Measurements from ENCODE around the gene RETREG2.

GRCh38 chr2:219167997-219168396, 10.1 kb upstream of the RETREG2 start:
- no peak for TF ChIP-seq TAF1 (IDR thresholded peaks at IDR 0.05; ENCODE audit: low read depth)
- TF ChIP-seq EP300 (IDR thresholded peaks at IDR 0.05; ENCODE audit: borderline replicate concordance): no peak
- no peak for TF ChIP-seq RAD21 (IDR thresholded peaks at IDR 0.05; ENCODE audit: low read depth)
- TF ChIP-seq YY1 (IDR thresholded peaks at IDR 0.05; ENCODE audit: low read depth): no peak
- TF ChIP-seq CREB1 (IDR thresholded peaks at IDR 0.05; ENCODE audit: low read depth): no peak
- TF ChIP-seq MAX (IDR thresholded peaks at IDR 0.05): no peak
- TF ChIP-seq USF1 (IDR thresholded peaks at IDR 0.05): no peak
- TF ChIP-seq EGR1 (IDR thresholded peaks at IDR 0.05): no peak
- TF ChIP-seq ZBTB7A (IDR thresholded peaks at IDR 0.05; ENCODE audit: low read depth): no peak
